Stimulated activated CD4-positive, alpha-beta T cell treated with anti-CD3 and anti-CD28 coated beads, Interleukin-1b, Interleukin-23, amount 100 ng/mL, for 48 hours (primary cell): Measurements from ENCODE around the gene FRMD6.
"Not testable (repeated sequence)": the region's sequence is repeated elsewhere in the genome, so short reads cannot be mapped to it uniquely, and the experiment has no call there.

Experiments used
- DNase-seq: peaks from one replicate; pipeline ENCODE4 v3.0.0-alpha.2; 2020

FRMD6 gene

GRCh38 chr14:51633298-51633697, 18.4 kb upstream of the FRMD6 start:
- DNase-seq, result not testable (repeated sequence)

DNA sequence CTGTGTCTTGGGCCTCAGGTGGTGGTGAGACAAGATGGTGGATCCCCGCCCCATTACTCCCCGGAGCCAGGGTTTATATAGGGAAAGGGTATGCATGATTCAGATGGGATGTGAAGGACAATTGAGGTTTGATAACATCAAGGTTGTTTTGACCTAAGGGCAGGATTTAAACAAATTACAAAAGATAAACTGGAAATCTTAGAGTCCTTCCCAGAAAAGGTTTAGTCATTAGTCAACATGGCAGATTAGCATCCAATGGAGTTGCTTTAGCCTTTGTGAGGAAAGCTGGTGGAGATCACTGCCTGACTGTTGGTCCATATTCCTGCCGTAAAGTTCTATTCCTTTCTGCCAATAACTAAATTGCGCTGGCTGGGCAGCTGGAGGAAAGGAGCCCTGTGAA, 15.6 kb upstream of the FRMD6 start:
- DNase-seq, result no peak

- DNase-seq, result no peak
These were observed 13.4 kb upstream of the FRMD6 start for GRCh38 chr14:51638071-51638944.

- DNase-seq, result no peak
These were observed 11.9 kb upstream of the FRMD6 start for GRCh38 chr14:51639668-51640316.

DNA sequence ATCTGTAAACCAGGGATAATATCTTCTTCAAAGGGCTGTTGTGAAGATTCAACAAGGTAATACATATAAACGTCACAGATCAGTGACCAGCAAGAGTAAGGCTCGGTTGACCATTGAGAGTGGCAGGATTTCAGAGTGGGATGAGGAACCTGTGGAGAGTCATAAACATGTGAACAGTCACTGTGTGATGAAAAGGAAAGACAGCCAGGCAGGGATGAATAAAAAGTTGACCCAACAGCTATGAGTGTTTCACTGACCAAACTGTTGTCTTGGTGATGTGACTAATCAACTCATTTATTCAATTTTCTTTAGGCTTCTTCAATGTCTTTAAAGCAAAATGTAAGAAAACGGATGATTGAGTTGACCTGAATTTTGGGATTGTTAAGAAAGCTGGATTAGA, 8.6 kb upstream of the FRMD6 start:
- DNase-seq, result no peak

- no peak for DNase-seq
These were observed 7.3 kb upstream of the FRMD6 start for GRCh38 chr14:51644217-51644933.

- DNase-seq, result no peak
These were observed 3.4 kb upstream of the FRMD6 start for GRCh38 chr14:51648296-51648695.

DNA sequence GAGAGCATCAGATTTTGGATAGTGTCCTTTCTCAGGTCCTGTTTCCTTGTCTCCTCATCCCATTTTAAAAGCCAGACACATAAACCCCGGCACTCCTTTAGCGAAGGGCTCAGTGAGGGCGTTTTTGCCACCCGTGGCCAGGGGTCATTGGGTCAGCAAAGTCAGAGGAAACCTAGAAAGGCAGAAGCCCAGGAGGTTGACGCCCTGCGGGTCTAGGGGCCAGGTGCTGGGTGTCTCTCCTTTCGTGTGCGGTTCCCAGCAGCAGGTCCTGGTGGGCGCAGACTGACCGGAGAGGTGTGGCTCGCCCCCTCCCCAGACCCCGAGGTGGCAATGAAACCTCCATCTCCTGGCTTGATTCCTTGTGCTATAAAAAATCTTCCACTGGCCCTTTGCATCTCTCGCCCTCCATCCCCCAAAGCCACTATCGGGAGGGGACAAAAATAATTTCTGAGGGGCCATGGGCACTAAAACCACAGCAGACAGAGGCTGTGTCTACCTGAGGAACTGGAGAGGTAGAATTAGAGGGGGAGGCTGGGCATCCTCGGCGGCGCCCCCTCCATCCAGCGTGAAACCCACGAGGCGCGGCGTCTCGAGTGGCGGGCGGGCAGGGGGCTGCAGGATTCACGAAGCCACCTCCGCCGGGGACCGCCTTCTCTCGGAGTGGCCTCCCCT, 858 bp upstream of the FRMD6 start:
- no peak for DNase-seq

- DNase-seq, result no peak
These were observed 713 bp downstream of the FRMD6 start for GRCh38 chr14:51652168-51653078.

- DNase-seq, result no peak
These were observed 1.5 kb downstream of the FRMD6 start for GRCh38 chr14:51653079-51653774.

- DNase-seq, result no peak
These were observed 2.2 kb downstream of the FRMD6 start for GRCh38 chr14:51653775-51654532.

- DNase-seq, result no peak
These were observed 2.8 kb downstream of the FRMD6 start for GRCh38 chr14:51654533-51654845.

DNA sequence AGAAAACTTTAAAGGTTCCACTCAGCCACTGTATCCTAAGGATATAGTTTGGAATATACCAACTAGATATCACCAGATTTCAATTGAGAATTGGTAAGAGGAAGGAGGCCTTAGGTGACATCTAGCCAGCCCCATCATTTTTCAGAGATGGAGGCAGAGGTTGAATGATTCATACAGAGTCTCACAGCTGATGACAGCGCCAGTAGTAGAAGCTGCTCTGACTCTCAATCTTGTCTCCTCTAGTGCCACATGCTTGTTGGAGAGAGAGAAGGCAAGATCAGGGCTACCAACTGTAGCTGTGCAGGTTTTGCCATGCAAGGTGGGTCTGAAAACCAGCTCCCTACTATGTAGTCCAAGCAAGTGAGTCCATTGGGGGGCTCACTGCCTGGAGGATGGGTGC, 6.1 kb downstream of the FRMD6 start:
- no peak for DNase-seq

- DNase-seq, result no peak
These were observed 6.9 kb downstream of the FRMD6 start for GRCh38 chr14:51658441-51659173.

GRCh38 chr14:51660741-51661140, 9.0 kb downstream of the FRMD6 start:
- DNase-seq, result no peak

DNA sequence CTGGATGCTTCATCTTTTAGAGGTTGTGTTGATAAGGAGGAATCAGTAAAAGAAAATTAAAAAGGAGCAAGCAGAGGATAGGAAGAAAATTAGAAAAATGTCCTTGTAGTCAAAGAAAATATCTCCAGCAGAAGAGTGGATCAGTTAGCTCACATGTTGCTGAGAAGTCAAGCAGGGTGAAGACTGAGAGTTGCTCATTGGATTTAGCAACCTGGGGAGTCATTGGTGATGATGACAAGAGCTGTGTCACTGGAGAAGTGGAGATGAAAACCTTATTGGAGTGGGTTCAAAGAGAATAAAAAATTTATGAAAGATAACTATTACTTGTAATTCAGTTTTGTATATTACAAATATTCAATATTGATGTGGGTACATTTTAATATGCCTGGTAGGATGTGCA, 9.8 kb downstream of the FRMD6 start:
- no peak for DNase-seq

- no peak for DNase-seq
These were observed 12.1 kb downstream of the FRMD6 start for GRCh38 chr14:51663783-51664326.

GRCh38 chr14:51666070-51666469, 14.4 kb downstream of the FRMD6 start:
- no peak for DNase-seq

GRCh38 chr14:51666826-51667225, 15.1 kb downstream of the FRMD6 start:
- DNase-seq, result no peak

DNA sequence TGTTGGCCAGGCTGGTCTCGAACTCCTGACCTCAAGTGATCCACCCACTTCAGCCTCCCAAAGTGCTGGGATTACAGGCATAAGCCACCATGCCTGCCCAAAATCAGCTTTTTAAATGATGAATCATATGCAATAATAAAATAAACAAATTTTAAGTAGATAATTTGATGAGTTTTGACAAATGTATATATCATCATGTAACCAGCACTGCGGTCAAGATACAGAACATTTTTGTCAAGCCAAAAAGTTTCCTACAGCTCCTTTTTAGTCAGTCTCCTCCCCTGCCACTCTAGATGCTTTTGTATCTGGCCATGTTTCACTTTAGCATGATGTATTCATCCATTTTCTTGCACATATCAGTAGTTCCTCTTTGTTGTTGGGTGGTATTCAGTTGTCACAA, 17.2 kb downstream of the FRMD6 start:
- DNase-seq, result no peak
